GM19467 (cell line): ENCODE data around the gene FAM234B.
"Not testable (repeated sequence)": the region's sequence is repeated elsewhere in the genome, so short reads cannot be mapped to it uniquely, and the experiment has no call there.

ENCODE experiments used
- ATAC-seq: cut with Tn5 transposase; IDR thresholded peaks from one replicate; pipeline ENCODE4 v1.9.1; 2021; ENCODE audit warnings: mild to moderate bottlenecking, moderate library complexity; ENCODE audit not compliant: unreplicated experiment

FAM234B gene

DNA sequence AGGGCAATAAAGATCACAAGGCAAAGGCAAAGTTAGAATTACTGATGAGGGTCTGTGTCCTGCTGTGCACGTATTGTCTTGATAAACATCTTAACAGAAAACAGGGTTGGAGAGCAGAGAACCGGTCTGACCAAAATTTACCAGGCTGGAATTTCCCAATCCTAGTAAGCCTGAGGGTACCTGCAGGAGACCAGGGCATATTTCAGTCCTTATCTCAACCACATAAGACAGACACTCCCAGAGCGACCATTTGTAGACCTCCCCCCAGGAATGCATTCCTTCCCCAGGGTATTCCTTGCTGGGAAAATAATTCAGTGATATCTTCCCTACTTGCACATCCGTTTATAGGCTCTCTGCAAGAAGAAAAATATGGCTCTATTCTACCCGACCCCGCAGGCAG, 9.4 kb downstream of the FAM234B start:
- not testable (repeated sequence) for ATAC-seq

DNA sequence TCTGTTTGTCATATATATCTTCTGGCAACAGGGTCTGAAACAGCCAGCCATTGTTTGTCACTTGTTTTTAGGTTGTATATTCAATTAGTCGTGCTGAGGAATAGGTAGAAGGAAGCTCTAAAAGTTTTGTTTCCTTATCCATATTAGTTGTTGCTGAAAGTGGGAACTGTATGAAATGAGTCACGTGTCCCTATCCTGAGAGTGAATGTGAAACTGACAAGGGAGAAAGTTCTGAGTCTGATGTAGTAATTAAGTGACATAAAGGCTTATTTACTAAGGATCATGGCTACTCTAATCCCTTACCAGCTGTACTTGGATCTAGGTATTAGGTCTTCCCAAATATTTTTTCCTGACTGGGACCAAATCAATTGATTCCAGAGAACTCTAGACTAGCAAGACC, 16.4 kb downstream of the FAM234B start:
- ATAC-seq, result no peak

DNA sequence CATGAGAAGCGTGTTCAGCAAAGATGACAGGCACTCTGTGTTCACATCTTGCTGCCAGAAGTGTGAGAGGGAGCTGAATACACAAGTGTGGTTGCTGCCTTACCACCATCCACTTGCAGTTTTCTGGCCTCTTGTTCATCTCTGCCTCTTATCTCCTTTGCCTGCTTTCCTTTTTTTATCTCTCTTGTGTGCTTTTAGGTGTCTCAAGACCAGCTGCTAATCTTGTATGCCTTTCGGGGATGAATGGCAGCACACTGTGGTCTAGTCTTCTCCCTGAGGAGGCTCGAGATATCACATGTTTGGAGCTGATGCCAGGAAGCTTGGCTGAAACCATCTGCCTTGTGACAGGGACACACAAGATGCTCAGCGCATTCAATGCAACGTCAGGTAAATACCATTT, 17.2 kb downstream of the FAM234B start:
- no peak for ATAC-seq

DNA sequence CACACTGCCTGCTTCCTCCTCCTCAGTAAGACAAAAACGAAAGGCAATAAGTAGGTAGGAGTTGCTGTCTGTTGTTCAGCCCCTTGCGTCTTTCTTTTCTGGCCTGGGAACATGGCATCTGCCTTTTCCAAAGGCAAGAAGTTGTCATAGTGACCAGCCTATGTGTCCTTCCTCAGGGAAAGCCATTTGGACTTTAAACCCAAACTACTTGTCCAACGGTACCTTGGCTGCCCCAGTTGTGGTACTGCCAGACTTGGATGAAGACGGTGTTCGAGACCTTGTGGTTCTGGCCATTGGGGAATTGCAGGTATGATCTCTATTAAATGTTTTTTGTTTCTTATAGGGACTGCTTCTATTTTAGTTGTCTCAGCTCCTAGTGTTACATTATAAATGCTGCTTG, 18.5 kb downstream of the FAM234B start:
- no peak for ATAC-seq

DNA sequence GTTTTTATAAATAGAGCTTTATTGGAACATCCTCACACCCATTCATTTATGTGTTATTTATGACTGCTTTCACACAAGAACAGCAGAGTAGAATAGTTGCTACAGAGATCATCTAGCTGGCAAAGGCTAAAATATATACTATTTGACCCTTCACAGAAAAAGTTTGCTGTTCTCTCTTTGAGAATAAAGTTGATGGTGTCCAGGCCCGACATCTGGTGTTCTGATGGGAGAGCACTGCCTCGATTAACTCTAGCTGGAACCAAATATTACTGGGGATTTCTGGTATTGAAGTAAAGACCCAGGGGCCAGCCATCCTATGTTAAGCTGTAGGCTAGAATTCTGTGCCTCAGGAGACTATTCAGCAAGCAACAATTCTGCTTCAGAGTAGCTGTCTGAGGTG, 21.8 kb downstream of the FAM234B start:
- no peak for ATAC-seq

DNA sequence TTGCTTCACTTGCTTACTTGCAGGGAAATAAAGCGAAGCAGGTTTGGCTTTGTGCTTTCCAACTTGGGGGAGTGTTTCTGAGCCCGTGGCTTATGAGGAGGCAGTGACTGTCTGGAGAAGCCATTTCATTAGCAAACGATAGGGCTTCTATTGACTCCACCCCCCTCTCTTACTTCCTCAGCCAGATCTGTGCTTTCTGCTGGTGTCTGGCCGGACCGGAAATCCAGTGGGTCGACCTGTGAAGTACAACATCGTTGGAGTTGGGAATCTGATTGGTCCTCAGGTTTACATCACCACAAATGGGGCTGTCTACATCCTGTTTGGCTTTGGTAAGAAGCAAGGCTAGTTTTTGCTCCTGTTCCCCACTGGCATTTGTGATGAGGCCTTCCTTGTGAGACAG, 22.3 kb downstream of the FAM234B start:
- ATAC-seq, result no peak

DNA sequence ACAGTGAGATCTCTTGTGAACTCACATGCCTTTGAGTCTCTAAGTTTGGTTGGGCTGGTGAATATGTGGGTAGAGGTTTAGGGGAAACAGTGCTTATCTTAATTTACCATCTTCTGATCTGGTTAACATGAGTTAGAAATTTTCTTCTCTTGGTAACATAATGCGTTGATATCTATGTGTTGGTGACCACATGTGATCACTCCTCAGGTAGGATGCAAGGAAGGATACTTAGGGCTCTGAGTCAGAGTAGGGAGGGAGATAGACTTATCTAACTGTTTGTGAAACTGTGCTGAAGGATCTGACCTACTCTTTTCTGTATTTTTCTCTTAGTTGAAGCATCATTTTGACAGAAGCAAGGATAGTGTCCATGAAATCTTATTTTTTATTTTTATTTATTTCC, 23.1 kb downstream of the FAM234B start:
- ATAC-seq, result no peak

DNA sequence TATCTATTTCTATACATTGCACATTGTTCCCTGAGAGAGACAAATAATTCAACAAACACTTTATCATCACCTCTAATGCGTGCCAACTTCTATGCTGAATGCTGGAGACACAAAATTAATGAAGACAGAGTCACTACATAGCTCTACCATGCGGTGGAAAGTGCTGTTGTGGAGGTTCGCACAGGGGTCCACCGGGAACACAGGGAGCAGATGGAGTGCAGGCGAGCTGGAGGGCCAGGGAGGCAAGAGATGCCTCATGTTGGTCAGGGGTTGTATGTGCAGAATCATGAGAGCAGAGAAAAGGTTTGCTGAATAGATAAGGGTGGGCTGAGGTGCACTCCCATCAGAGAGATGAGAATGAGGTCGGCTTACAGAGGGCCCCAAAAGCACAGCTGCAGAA, 25.2 kb downstream of the FAM234B start:
- ATAC-seq, result no peak

DNA sequence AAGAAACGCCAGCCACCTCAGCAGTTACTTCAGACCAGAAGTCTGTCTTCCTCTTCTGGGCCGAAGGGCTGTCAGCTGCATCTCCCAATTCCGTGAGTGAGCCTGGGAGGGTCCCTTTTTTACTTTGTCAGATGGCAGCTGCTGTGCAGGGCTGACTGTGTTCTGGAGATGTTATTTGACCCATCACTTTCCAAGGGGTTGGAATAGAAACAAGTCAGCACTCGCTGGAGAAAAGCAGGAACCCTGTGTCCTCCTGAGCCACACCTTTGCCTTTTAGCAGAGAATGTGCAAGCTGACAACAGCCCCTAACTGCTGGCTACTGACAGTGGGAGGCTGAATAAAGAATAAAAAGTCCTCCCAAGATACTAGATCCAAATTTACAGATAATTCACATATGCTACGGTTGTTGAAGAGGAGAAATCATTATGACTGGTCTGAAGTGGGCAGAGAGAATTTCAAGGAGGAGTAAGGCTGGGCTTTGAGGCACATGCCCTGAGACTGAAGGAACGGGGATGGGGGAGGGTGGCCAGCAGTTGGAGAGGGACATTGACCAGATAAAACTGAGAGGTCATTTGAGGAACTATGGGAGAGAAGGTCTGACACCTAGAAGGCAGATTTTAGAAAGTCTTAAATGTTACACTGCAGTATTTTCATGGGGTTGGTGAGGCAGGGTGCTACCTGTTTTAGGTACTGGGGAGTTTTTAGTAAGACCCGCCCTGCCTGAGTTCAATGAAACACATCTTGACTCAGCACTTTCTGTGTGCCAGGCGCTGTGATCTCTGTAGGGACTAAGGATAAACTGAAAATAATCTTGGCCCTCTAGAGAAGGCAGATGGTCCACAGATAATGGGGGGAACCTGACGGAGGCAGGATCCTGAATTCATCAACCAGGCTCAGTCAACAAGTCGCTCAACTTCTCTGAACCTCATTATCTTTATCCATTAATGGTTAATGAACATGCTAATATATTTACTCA, 27.4 kb downstream of the FAM234B start:
- no peak for ATAC-seq

DNA sequence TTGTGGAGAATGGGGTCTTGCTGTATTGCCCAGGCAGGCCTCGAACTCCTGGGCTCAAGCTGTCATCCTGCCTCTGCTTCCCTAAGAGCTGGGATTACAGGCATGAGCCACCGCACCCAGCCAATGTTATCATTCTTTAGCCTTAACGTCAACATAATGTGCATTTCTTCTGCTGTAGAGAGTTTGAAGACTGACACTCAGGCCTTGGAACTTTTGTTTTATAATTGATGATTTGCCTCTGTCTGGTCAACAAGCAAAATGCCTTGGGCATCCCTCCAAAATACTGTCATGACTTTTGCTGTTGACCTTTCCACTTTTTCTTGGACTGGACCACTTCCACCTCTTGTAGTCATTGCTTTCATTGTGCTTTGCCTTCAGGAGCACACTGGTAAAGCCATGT, 29.0 kb downstream of the FAM234B start:
- ATAC-seq, result no peak

DNA sequence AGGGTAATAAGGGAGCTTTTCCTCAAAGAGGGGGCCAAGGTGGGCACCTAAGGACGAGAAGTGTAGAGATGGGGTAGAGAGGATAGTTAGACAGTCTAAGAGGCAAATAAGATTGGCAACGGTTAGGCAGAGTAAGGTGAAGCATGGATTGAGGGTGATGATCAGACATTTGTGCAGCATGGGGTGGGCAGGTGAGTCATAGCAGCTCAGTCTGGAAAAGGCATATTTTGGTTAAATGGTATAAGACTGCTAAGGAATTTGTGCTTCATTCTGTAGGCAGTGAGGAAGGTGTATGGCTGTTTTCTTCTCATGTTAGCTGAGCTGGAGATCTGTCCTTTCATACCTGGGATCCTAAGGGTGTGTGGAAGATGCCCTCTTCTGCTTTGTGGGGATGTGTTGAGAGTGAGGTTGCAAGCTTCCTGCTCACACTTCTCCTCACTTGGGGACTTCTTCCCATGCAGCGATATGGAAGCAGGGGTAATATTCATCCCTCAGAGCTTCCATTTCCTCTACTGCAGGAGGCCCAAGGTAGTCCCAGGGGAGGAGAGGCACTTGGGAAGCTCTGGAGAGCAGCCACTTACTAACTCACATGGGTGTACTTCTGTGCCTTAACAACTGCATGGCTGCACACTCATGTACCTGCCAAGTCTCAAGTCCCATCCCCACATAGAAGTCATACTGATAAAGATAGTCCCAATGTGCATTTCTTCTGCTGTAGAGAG, 30.4 kb downstream of the FAM234B start:
- no peak for ATAC-seq

DNA sequence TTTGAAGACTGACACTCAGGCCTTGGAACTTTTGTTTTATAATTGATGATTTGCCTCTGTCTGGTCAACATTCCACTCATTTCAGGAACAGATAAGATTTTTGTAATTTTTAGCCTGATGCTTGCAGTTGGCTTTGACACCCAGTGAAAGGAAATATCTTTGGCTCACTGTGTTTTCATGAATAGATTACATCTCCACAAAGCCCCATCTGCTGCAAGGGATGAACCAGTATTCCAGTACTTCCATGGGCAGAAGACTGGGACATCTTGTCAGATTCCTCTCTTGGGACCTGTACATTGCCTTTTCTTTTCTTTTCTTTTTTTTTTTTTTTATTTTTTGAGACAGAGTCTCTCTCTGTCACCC, 30.9 kb downstream of the FAM234B start:
- ATAC-seq, result no peak

DNA sequence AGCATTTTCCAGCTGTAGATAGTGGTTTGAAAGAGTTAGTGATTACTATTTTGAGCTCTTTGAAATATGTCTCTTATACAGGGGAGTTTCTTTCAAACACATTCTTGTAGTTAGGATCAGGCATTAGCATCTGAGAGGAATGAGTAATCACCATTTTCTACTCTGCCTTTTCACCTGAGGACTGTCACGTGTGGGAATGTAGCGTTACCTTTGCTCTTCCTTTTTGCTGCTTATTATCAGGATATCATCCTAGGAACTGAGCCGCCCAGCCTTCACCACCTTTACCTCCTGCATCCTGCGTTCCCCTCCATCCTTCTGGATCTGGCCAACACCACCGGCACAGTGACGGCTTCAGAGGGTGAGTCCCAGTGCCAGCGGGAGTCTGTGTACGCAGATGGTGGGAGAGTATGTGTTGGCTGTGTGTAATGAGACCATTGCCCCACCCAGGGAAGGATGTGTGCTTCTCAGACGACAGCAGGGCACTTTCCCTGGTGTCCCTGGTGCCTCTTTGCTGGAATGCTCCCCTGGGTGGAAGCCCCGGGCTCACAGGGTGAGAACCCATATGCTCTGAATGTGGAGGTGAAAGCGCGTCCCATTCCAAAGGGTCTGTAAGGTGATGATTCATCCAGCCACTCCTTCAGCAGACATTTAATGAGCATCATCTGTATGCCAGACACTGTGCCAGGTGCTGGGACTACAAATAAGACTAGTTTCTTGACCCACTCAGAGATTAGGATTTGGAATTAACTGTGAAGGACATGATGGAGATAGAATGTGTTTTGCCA, 31.8 kb downstream of the FAM234B start:
- no peak for ATAC-seq

DNA sequence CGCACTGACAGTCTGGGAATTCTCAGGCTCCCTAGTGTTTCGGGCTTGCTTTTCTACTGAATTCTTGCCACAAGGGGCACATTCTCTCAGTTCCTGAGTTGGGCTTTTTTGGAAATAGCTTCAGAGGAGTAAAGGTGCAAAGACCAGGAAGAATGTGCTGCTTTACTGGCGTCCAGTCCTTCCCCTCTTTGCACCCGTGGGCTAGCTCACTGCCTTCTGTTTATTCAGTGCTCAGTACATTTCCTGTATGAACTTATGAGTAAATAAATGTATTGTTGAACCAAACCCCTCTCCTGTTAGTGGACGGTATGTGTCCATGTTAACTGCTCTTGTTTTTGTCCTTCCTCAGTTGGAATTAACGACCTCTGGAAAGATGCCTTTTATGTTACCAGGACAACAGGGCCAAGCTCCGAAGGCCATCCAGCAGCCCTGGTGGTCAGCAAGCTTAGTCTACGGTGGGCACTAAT, 35.3 kb downstream of the FAM234B start:
- ATAC-seq, result no peak

DNA sequence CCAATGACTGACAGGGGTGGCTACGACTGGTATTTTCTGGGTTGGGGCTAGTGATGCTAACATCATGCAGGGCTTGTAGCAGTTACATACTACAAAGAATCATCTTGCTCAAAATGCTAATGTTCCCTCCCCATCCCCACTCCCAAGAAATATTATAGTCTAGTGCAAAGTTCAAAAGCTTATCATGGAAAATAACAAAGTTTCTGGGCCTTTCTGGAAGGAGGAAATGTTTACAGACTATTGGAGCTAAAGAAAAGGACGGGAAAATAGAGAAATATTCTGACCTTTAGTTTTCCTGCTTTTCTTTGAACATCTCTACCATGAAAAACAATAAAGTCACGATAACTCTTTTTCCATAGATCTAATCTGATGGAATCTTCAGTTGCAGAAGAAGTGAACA, 36.1 kb downstream of the FAM234B start:
- no peak for ATAC-seq

DNA sequence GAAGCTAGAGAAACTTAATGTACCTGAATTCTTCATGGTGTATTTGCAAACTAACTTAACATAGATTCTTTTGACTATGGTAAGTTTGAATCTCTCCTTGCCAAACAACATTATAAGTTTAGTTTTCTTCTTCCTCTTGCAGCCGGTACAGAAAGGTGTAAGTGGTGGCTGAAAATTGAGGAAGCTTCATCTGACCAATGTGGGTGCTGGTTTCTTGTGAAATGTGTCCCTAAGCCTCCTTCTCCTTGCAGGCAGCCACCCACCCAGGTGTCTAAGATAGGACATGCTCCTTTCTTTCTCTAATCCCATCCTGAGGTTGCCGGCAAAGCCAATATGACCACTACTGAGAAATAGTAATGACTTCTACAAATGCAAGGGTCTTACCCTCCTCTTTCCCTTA, 38.7 kb downstream of the FAM234B start:
- no peak for ATAC-seq

DNA sequence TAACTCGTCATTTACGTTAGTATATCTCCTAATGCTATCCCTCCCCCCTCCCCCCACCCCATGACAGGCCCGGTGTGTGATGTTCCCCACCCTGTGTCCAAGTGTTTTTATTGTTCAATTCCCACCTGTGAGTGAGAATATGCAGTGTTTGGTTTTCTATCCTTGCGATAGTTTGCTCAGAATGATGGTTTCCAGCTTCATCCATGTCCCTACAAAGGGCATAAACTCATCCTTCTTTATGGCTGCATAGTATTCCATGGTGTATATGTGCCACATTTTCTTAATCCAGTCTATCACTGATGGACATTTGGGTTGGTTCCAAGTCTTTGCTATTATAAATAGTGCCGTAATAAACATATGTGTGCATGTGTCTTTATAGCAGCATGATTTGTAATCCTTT, 39.5 kb downstream of the FAM234B start:
- not testable (repeated sequence) for ATAC-seq

DNA sequence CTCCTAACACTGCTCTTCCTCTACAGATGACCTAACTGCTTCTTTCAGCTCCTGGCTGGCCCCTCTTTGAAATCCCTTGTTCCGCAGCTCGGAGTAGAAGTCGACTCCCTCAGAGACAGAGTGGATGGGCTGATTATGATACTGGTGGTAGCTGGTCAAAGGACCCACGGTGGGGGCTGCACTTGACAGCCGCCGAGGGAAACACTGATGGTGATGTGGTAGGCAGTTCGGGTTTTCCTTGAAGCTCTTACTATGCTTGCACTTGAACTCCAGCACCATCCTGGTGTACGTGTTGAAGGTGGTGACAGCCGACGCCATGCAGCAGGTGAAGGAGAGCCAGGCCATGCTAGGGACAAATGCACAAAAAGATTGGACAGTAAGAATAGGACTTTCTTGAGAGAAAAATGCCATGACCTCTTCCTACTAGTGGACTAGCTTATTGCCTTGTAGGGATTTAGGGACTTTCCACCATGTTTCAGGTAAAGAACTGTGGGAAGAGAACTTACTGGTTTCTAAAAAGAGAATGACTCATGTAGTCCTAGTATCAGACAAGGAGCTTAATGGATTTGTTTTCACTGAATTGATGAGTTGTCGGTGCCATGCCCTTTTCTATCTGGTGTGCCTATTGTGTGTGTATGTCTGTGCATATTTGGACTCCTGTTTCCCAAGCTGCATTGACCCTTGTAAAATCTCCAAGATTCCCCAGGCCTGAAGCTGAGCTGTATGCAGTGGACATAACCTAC, 40.9 kb downstream of the FAM234B start:
- ATAC-seq, result no peak

DNA sequence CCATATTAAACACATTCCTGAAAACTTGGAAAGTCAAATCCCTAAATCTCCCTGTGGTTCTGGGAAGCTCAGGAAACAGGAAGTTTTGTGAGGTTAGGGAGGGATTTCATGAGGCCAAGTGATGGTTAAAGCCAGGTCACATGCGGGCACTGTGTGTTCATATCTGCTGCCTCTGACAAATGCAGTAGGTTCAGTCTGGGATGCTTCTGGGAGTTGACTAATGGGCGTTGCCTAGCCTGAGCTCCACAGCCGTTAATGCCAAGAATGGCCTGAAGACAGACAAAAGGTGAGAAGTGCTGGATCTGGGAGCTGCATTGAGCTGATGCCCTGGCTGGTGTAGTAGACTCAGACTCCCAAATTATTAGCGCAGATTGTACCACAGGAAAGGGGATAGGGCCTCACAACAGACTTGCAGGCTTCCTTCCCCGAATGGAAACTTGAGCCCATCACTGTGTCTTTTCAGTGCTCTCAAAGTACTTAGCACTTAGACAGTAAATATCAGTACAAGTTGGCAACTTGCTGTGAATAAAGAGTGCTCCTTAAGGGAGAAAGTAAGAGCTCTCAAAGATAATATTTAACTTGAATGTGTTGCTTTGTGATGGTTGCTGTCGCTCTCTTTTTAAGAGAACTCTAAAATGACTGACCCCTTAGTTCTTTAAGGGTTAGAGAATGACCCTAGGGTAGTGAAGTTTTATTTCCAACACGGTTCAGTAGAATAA, 41.9 kb downstream of the FAM234B start:
- no peak for ATAC-seq

DNA sequence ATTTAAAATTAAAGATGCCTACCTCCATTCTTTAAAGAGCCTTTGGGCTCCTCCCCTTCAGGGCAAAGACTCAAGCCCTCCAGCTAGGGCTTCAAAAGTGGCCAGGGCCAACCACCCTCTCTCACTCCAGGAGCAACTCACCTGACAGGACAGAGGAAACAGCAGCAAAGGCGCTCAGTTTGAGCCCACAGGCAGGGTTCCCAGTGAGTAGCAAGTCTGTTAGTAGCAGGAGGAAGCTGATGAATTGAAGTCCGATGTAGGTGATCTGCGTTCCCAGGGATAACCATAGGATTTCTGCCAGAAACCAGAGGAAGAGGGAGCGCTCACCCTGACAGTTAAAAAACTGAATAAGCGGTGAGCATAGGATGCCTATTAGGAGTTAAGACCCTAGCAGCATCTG, 43.6 kb downstream of the FAM234B start:
- ATAC-seq, result no peak
